ENCODE results near the gene CARD14. TPM values are rescaled to one million over a fixed set of nuclear protein-coding genes. Genes with fewer than 3 reads are reported as not detected.
A peak's percentile ranks its signal among the peaks of the same experiment; 100 is the strongest.

The CARD14 gene
- total RNA-seq: 1 to 10 TPM in 4 of 6 donors, under 1 TPM in 2; 0.15 to 7.3 (median 1.0) TPM

- H3K4me1 ChIP-seq: no peaks in the 10 kb centered on the region
- H3K27ac ChIP-seq: no peak within 1 kb of the TSS
- H3K9me3 ChIP-seq: no peaks in the 10 kb centered on the region
- peak; percentile 26 to 66 for ATAC-seq (ENCODE audit: low FRiP score in 2 of 2)
- no peak for TF ChIP-seq EP300 (IDR thresholded peaks at IDR 0.05)
- no peaks in the 10 kb centered on the region for H3K27me3 ChIP-seq
- peak; percentile 55 to 83 for DNase-seq
- WGBS, 2 donors: 68 to 80% methylated on average over 4 to 19 of the region's 19 CpGs
- no peaks in the 10 kb centered on the region for H3K36me3 ChIP-seq
- no peak within 1 kb of the TSS for H3K4me3 ChIP-seq
These were observed at the start of gene CARD14 for GRCh38 chr17:80169784-80170500. Gene CARD14 (plus strand): TSS chr17:80170030. CDS start chr17:80181439, 11,409 bp downstream.

GRCh38 chr17:80122026-80122575 is 47.7 kb upstream of the CARD14 start:
- ATAC-seq (ENCODE audit: low FRiP score in 2 of 2) (no peak), DNase-seq (no peak)
- TF ChIP-seq EP300 (IDR thresholded peaks at IDR 0.05) (no peak), CTCF (IDR thresholded peaks at IDR 0.05) (no peak), POLR2A (IDR thresholded peaks at IDR 0.05) (no peak), POLR2AphosphoS5 (IDR thresholded peaks at IDR 0.05) (no peak)
- 90 to 91% methylated on average over 6 to 17 of the region's 17 CpGs for WGBS, 2 donors
- Histone ChIP-seq H3K9me3 (no peaks in the 10 kb centered on the region), H3K27ac (no peak overlapping the region), H3K4me1 (no peaks in the 10 kb centered on the region), H3K4me3 (no peak overlapping the region), H3K36me3 (peaks cover 0 to 6% (median 2%) of the 10 kb centered on the region in 4 donors), H3K27me3 (no peaks in the 10 kb centered on the region)

GRCh38 chr17:80122926-80123505 is 46.8 kb upstream of the CARD14 start:
- Histone ChIP-seq H3K27ac (no peak overlapping the region), H3K4me1 (no peaks in the 10 kb centered on the region), H3K4me3 (no peak overlapping the region), H3K36me3 (peaks cover 0 to 6% (median 2%) of the 10 kb centered on the region in 4 donors), H3K9me3 (no peaks in the 10 kb centered on the region), H3K27me3 (no peaks in the 10 kb centered on the region)
- 45 to 85% methylated on average over 2 to 4 of the region's 6 CpGs for WGBS, 2 donors
- no peak for ATAC-seq (ENCODE audit: low FRiP score in 2 of 2)
- TF ChIP-seq POLR2A (IDR thresholded peaks at IDR 0.05): no peak
- TF ChIP-seq POLR2AphosphoS5 (IDR thresholded peaks at IDR 0.05): no peak
- TF ChIP-seq CTCF (IDR thresholded peaks at IDR 0.05): no peak
- TF ChIP-seq EP300 (IDR thresholded peaks at IDR 0.05): no peak
- no peak for DNase-seq

GRCh38 chr17:80123791-80124190 is 46.0 kb upstream of the CARD14 start:
- Histone ChIP-seq H3K9me3 (no peaks in the 10 kb centered on the region), H3K27me3 (no peaks in the 10 kb centered on the region), H3K27ac (no peak overlapping the region), H3K4me3 (no peak overlapping the region), H3K4me1 (no peaks in the 10 kb centered on the region), H3K36me3 (peaks cover 0 to 3% (median under 1%) of the 10 kb centered on the region in 4 donors)
- ATAC-seq (ENCODE audit: low FRiP score in 2 of 2) (no peak), DNase-seq (no peak)
- WGBS, 2 donors: 86 to 91% methylated on average over 14 to 15 of the region's 15 CpGs
- TF ChIP-seq POLR2A (IDR thresholded peaks at IDR 0.05): no peak
- TF ChIP-seq EP300 (IDR thresholded peaks at IDR 0.05): no peak
- no peak for TF ChIP-seq POLR2AphosphoS5 (IDR thresholded peaks at IDR 0.05)
- TF ChIP-seq CTCF (IDR thresholded peaks at IDR 0.05): no peak

- H3K27me3 ChIP-seq: no peaks in the 10 kb centered on the region
- no peaks in the 10 kb centered on the region for H3K36me3 ChIP-seq
- H3K9me3 ChIP-seq: no peaks in the 10 kb centered on the region
- no peak overlapping the region for H3K27ac ChIP-seq
- no peak overlapping the region for H3K4me3 ChIP-seq
- no peak for ATAC-seq (ENCODE audit: low FRiP score in 2 of 2)
- 56 to 65% methylated on average over 15 of the region's 15 CpGs for WGBS, 2 donors
- no peak for DNase-seq
- no peaks in the 10 kb centered on the region for H3K4me1 ChIP-seq
- TF ChIP-seq CTCF (IDR thresholded peaks at IDR 0.05): peak in 2 of 6 experiments; percentile 15 to 26
- TF ChIP-seq POLR2A (IDR thresholded peaks at IDR 0.05): no peak
- TF ChIP-seq POLR2AphosphoS5 (IDR thresholded peaks at IDR 0.05): no peak
- no peak for TF ChIP-seq EP300 (IDR thresholded peaks at IDR 0.05)
These were observed 45.4 kb upstream of the CARD14 start for GRCh38 chr17:80124351-80124981.

Data from upper lobe of left lung (tissue), 6 donors.